A204.1 (cell line): ENCODE results near the gene LRP10.
"Not testable (repeated sequence)": the region's sequence is repeated elsewhere in the genome, so short reads cannot be mapped to it uniquely, and the experiment has no call there.

Experiments
- FAIRE-seq: peaks from 2 replicates; lab custom pipeline; 2012; peaks lifted over from hg19 to GRCh38; lab: Jason Lieb, UNC

The LRP10 gene

GRCh38 chr14:22871224-22872032 is at the start of gene LRP10:
Gene LRP10 (plus strand): TSS chr14:22871740. CDS start chr14:22872304, 564 bp downstream.
- no peak for FAIRE-seq

GRCh38 chr14:22822016-22822570 is 49.4 kb upstream of the LRP10 start:
- FAIRE-seq: no peak

GRCh38 chr14:22822571-22823098 is 48.9 kb upstream of the LRP10 start:
- FAIRE-seq: no peak

GRCh38 chr14:22824711-22825359 is 46.7 kb upstream of the LRP10 start:
- no peak for FAIRE-seq

- not testable (repeated sequence) for FAIRE-seq
Observed at GRCh38 chr14:22829076-22829660, 42.4 kb upstream of the LRP10 start.

- peak; percentile 35 for FAIRE-seq
Observed at GRCh38 chr14:22829661-22830442, 41.7 kb upstream of the LRP10 start, which contains the start of gene MRPL52. Gene MRPL52 (plus strand): TSS chr14:22829887. CDS start chr14:22829913, 26 bp downstream.

- FAIRE-seq: no peak
Observed at GRCh38 chr14:22830443-22831010, 41.0 kb upstream of the LRP10 start.

GRCh38 chr14:22835505-22835904 is 36.0 kb upstream of the LRP10 start:
- FAIRE-seq: no peak

- no peak for FAIRE-seq
Observed at GRCh38 chr14:22836301-22837113, 35.0 kb upstream of the LRP10 start, which contains the start of gene MMP14. Gene MMP14 (plus strand): TSS chr14:22836585. CDS start chr14:22836818, 233 bp downstream.

- FAIRE-seq: no peak
Observed at GRCh38 chr14:22837114-22837749, 34.3 kb upstream of the LRP10 start.

GRCh38 chr14:22837750-22838538 is 33.6 kb upstream of the LRP10 start:
- no peak for FAIRE-seq

GRCh38 chr14:22838631-22839041 is 32.9 kb upstream of the LRP10 start:
- FAIRE-seq: no peak

GRCh38 chr14:22839159-22839779 is 32.3 kb upstream of the LRP10 start:
- FAIRE-seq: no peak

- no peak for FAIRE-seq
Observed at GRCh38 chr14:22841311-22841710, 30.2 kb upstream of the LRP10 start.

GRCh38 chr14:22841769-22842168 is 29.8 kb upstream of the LRP10 start:
- FAIRE-seq: no peak

- FAIRE-seq: no peak
Observed at GRCh38 chr14:22842211-22843122, 29.1 kb upstream of the LRP10 start.

- no peak for FAIRE-seq
Observed at GRCh38 chr14:22843123-22843925, 28.2 kb upstream of the LRP10 start.
